Cardiac fibroblast (primary cell): ENCODE measurements around the gene NTN1.

Experiments
- DNase-seq, 2 donors: peaks; one replicate each; pipeline versions ENCODE4 v3.0.0 to v3.0.0-alpha.2; 2010; ENCODE audit warnings: low read depth in 2 of 2
- H3K4me3 ChIP-seq, 2 donors: replicated peaks in 1 of 2; 1 replicate in 1 of 2; 2 replicates in 1 of 2; pipeline ENCODE4 v1.5.1; 2011; ENCODE audit warnings: low read depth in 2 of 2, low read length in 2 of 2, mild to moderate bottlenecking in 2 of 2, moderate library complexity in 1 of 2
- TF ChIP-seq, protein P1 (sequence below): IDR thresholded peaks from one replicate; pipeline ENCODE4 v1.5.1; 2011; ENCODE audit warnings: low read depth, mild to moderate bottlenecking, low read length, inconsistent platforms

The NTN1 gene

GRCh38 chr17:9187828-9188227 is 166.5 kb downstream of the NTN1 start:
- H3K4me3 ChIP-seq = no peak overlapping the region
- TF ChIP-seq, protein P1, sequence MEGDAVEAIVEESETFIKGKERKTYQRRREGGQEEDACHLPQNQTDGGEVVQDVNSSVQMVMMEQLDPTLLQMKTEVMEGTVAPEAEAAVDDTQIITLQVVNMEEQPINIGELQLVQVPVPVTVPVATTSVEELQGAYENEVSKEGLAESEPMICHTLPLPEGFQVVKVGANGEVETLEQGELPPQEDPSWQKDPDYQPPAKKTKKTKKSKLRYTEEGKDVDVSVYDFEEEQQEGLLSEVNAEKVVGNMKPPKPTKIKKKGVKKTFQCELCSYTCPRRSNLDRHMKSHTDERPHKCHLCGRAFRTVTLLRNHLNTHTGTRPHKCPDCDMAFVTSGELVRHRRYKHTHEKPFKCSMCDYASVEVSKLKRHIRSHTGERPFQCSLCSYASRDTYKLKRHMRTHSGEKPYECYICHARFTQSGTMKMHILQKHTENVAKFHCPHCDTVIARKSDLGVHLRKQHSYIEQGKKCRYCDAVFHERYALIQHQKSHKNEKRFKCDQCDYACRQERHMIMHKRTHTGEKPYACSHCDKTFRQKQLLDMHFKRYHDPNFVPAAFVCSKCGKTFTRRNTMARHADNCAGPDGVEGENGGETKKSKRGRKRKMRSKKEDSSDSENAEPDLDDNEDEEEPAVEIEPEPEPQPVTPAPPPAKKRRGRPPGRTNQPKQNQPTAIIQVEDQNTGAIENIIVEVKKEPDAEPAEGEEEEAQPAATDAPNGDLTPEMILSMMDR = no peak
- DNase-seq = no peak

- TF ChIP-seq, protein P1 = no peak
These were observed 167.1 kb downstream of the NTN1 start for GRCh38 chr17:9188367-9188766.

DNA sequence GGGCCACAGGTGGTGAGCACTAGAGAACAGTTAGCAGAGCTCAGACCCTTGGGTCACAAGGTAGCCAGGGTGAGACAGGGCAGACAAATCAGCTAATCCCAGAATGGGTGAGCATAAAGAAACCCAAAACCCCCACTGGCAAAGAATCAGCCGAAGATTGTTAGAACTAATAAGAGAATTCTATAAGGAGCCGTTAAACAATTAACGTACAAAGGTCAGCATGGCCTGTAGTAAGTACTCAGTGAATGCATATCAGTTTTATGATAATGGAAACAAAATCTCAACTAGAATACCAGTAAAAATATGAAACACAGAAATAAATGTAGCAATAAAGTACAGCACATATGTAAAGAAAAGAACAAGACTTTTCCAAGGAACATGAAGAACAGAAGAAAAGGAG is 168.6 kb downstream of the NTN1 start:
- TF ChIP-seq, protein P1 = no peak
- no peak overlapping the region for H3K4me3 ChIP-seq
- DNase-seq = no peak

More at GRCh38 chr17:9188367-9188766, 167.1 kb downstream of the NTN1 start:
- H3K4me3 ChIP-seq = no peak overlapping the region
- DNase-seq = no peak

- TF ChIP-seq, protein P1 = no peak
- DNase-seq = peak in 1 of 2 donors; percentile 47
- H3K4me3 ChIP-seq = no peak overlapping the region
These were observed 170.7 kb downstream of the NTN1 start for GRCh38 chr17:9192010-9192409.

- H3K4me3 ChIP-seq = no peak overlapping the region
- DNase-seq = no peak
- TF ChIP-seq, protein P1 = no peak
These were observed 174.1 kb downstream of the NTN1 start for GRCh38 chr17:9195411-9195810.

DNA sequence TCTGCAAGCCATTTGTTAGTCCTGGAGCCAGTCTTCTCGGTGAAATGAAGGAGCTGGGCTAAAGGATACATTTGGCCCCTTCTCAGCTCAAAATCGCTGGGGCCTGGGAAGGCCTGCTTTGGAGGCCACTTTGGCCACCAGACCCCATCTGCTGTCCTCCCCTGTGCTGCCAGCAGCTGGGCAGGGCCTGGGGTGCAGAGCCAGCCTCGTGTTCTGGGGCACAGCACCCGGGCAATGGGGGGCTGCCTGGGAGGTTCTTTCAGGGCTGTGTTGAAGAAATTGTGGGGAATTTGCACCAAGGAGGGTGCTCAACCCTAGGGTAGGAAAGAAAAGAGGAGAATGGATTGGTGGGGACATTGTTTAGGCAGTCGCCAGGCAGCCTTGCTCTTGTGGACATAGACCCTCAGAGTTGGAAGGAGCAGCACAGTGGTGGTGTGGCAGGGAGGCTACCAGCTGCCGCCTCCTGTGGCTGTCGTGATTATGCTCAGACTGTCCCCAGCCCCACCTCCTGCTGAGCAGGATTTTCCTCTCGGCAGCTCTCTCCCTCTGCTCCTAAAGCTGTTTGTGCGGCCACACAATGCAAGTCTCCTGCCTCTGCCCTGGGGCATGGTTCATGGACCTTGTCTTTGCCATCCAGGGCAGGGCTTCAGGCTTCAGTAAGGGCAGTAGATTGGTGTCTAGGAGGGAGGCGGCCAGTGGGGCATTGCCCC is 174.8 kb downstream of the NTN1 start:
- DNase-seq = no peak
- H3K4me3 ChIP-seq = no peak overlapping the region
- TF ChIP-seq, protein P1 = no peak
